Measurements from ENCODE around the gene GABRA6.

GRCh38 chr5:161691911-161692310 lies 6.4 kb downstream of the GABRA6 start:
- TF ChIP-seq CTCF (conservative IDR thresholded peaks at IDR 0.05 in 1 of 2, IDR thresholded peaks at IDR 0.05 in 1 of 2; ENCODE audit: low read depth in 1 of 2, low read length in 2 of 2), result no peak
- TF ChIP-seq EZH2 (IDR thresholded peaks at IDR 0.05; ENCODE audit: low read length, missing control alignments), result no peak

All from fibroblast of lung (primary cell).